Measurements from ENCODE around the gene PORCN. TPM values are rescaled to one million over a fixed set of nuclear protein-coding genes. Genes with fewer than 3 reads are reported as not detected.

PORCN gene
- polyA plus RNA-seq, 1 donor (not counting 4 experiments of a cell fraction or from before 2014, with no cell fraction given): 52.2 TPM

DNA sequence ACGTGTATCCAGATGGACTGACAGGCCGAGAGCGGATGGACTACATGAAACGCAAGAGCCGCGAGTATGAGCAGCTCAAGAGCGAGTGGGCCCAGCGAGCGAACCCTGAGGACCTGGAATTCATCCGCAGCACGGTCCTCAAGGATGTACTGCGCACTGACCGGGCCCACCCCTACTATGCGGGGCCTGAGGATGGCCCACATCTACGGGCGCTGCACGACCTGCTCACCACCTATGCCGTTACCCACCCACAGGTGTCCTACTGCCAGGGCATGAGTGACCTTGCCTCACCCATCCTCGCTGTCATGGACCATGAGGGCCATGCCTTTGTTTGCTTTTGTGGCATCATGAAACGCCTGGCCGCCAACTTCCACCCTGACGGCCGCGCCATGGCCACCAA lies 50.8 kb downstream of the PORCN start:
- Histone ChIP-seq H3K4me3 (ENCODE audit: control insufficient read depth in 2 of 3, extremely low read depth in 1 of 3, insufficient read depth in 2 of 3, low read depth in 1 of 3, low read length in 3 of 3) (no peak overlapping the region), H2AFZ (ENCODE audit: control insufficient read depth, low read length) (no peak overlapping the region), H3K9me3 (ENCODE audit: control insufficient read depth, low read depth, low read length) (peaks cover 6% of the 10 kb centered on the region), H4K20me1 (ENCODE audit: control insufficient read depth, extremely low read depth, insufficient read depth, low read length) (no peaks in the 10 kb centered on the region), H3K9ac (ENCODE audit: control insufficient read depth, extremely low read depth, insufficient read depth, low read length) (no peak overlapping the region), H3K4me2 (ENCODE audit: control insufficient read depth, extremely low read depth, insufficient read depth, low read depth, low read length) (no peak overlapping the region), H3K4me1 (ENCODE audit: control insufficient read depth, extremely low read depth, insufficient read depth, low read length) (peaks cover 13% of the 10 kb centered on the region), H3K36me3 (ENCODE audit: control insufficient read depth in 2 of 2, extremely low read depth in 1 of 2, insufficient read depth in 2 of 2, low read length in 2 of 2) (peaks cover 4 to 18% of the 10 kb centered on the region in 2 experiments), H3K27me3 (ENCODE audit: control insufficient read depth, extremely low read depth, insufficient read depth, low read length) (no peaks in the 10 kb centered on the region), H3K9me1 (ENCODE audit: control insufficient read depth, extremely low read depth, insufficient read depth, low read length) (no peaks in the 10 kb centered on the region), H3K27ac (ENCODE audit: control insufficient read depth, insufficient read depth, low read length) (no peak overlapping the region), H3K79me2 (ENCODE audit: control insufficient read depth, insufficient read depth, low read length) (peaks cover 3% of the 10 kb centered on the region)
- TF ChIP-seq, protein P1, sequence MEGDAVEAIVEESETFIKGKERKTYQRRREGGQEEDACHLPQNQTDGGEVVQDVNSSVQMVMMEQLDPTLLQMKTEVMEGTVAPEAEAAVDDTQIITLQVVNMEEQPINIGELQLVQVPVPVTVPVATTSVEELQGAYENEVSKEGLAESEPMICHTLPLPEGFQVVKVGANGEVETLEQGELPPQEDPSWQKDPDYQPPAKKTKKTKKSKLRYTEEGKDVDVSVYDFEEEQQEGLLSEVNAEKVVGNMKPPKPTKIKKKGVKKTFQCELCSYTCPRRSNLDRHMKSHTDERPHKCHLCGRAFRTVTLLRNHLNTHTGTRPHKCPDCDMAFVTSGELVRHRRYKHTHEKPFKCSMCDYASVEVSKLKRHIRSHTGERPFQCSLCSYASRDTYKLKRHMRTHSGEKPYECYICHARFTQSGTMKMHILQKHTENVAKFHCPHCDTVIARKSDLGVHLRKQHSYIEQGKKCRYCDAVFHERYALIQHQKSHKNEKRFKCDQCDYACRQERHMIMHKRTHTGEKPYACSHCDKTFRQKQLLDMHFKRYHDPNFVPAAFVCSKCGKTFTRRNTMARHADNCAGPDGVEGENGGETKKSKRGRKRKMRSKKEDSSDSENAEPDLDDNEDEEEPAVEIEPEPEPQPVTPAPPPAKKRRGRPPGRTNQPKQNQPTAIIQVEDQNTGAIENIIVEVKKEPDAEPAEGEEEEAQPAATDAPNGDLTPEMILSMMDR (optimal IDR thresholded peaks at IDR 0.05 in 1 of 3, IDR thresholded peaks at IDR 0.05 in 1 of 3, conservative IDR thresholded peaks at IDR 0.05 in 1 of 3; ENCODE audit: extremely low read depth in 1 of 3, insufficient read depth in 2 of 3, low read length in 3 of 3): no peak
- no peak for TF ChIP-seq EZH2 (IDR thresholded peaks at IDR 0.05; ENCODE audit: low read length)
- no peak for FAIRE-seq
- DNase-seq (ENCODE audit: low read depth, low spot score): no peak
- dilution Hi-C loops (cut with MboI; ENCODE audit: extremely low pct_ligation_motif_present, low sequenced_read_pairs): no loop called here

DNA sequence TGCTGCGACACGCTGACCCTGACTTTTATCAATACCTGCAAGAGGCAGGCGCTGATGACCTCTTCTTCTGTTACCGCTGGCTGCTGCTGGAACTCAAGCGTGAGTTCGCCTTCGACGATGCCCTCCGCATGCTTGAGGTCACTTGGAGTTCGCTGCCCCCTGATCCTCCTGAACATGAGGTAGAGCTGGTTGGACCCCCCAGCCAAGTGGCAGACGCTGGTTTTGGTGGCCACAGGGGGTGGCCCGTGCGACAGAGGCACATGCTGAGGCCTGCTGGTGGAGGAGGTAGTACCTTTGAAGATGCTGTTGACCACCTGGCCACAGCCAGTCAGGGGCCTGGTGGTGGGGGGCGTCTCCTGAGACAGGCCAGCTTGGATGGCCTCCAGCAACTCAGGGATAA lies 51.3 kb downstream of the PORCN start:
- no peak overlapping the region for H3K27ac ChIP-seq (ENCODE audit: control insufficient read depth, insufficient read depth, low read length)
- peaks cover 3% of the 10 kb centered on the region for H3K79me2 ChIP-seq (ENCODE audit: control insufficient read depth, insufficient read depth, low read length)
- H2AFZ ChIP-seq (ENCODE audit: control insufficient read depth, low read length): no peak overlapping the region
- DNase-seq (ENCODE audit: low read depth, low spot score): no peak
- dilution Hi-C loops (cut with MboI; ENCODE audit: extremely low pct_ligation_motif_present, low sequenced_read_pairs): no loop called here
- no peaks in the 10 kb centered on the region for H3K27me3 ChIP-seq (ENCODE audit: control insufficient read depth, extremely low read depth, insufficient read depth, low read length)
- TF ChIP-seq, protein P1 (optimal IDR thresholded peaks at IDR 0.05 in 1 of 3, IDR thresholded peaks at IDR 0.05 in 1 of 3, conservative IDR thresholded peaks at IDR 0.05 in 1 of 3; ENCODE audit: extremely low read depth in 1 of 3, insufficient read depth in 2 of 3, low read length in 3 of 3): no peak
- no peak for TF ChIP-seq EZH2 (IDR thresholded peaks at IDR 0.05; ENCODE audit: low read length)
- peaks cover 13% of the 10 kb centered on the region for H3K4me1 ChIP-seq (ENCODE audit: control insufficient read depth, extremely low read depth, insufficient read depth, low read length)
- peaks cover 4 to 18% of the 10 kb centered on the region in 2 experiments for H3K36me3 ChIP-seq (ENCODE audit: control insufficient read depth in 2 of 2, extremely low read depth in 1 of 2, insufficient read depth in 2 of 2, low read length in 2 of 2)
- H3K9me3 ChIP-seq (ENCODE audit: control insufficient read depth, low read depth, low read length): peaks cover 6% of the 10 kb centered on the region
- no peak overlapping the region for H3K4me2 ChIP-seq (ENCODE audit: control insufficient read depth, extremely low read depth, insufficient read depth, low read depth, low read length)
- no peaks in the 10 kb centered on the region for H4K20me1 ChIP-seq (ENCODE audit: control insufficient read depth, extremely low read depth, insufficient read depth, low read length)
- H3K9me1 ChIP-seq (ENCODE audit: control insufficient read depth, extremely low read depth, insufficient read depth, low read length): no peaks in the 10 kb centered on the region
- no peak overlapping the region for H3K9ac ChIP-seq (ENCODE audit: control insufficient read depth, extremely low read depth, insufficient read depth, low read length)
- no peak overlapping the region for H3K4me3 ChIP-seq (ENCODE audit: control insufficient read depth in 2 of 3, extremely low read depth in 1 of 3, insufficient read depth in 2 of 3, low read depth in 1 of 3, low read length in 3 of 3)
- FAIRE-seq: no peak

Measured in keratinocyte (primary cell).